Neural cell (in vitro differentiated cells): ENCODE results near the gene MOV10L1. TPM values are rescaled to one million over a fixed set of nuclear protein-coding genes. Genes with fewer than 3 reads are reported as not detected.
"Not testable (repeated sequence)": the region's sequence is repeated elsewhere in the genome, so short reads cannot be mapped to it uniquely, and the experiment has no call there.

Source experiments
- H2AFZ ChIP-seq: fragments of 200-600, 300-800 bp; sonication (generic), shearing (Covaris generic); 2 replicates; pipeline ENCODE4 v1.6.0; 2014; ENCODE audit warnings: low read depth, mild to moderate bottlenecking, antibody characterized with exemption, low read length, moderate library complexity
- H3F3A ChIP-seq: fragments of 200-600 bp; shearing (Covaris generic); 2 replicates; pipeline ENCODE4 v1.6.1; 2016; ENCODE audit warnings: mild to moderate bottlenecking, moderate library complexity, mixed read lengths, antibody characterized with exemption, low read length; ENCODE audit not compliant: insufficient read depth, poor library complexity, severe bottlenecking
- H3K27ac ChIP-seq: fragments of 200-600, 300-800 bp; sonication (generic), shearing (Covaris generic); 2 replicates; pipeline ENCODE4 v1.5.1; 2014; ENCODE audit warnings: mild to moderate bottlenecking, low read length, moderate library complexity
- H3K27me3 ChIP-seq: fragments of 300-800, 200-600 bp; sonication (generic), shearing (Covaris generic); 2 replicates; pipeline ENCODE4 v1.6.0; 2014; ENCODE audit warnings: mild to moderate bottlenecking, low read depth, low read length, moderate library complexity; ENCODE audit not compliant: insufficient read depth
- H3K36me3 ChIP-seq: fragments of 300-800, 200-600 bp; sonication (generic), shearing (Covaris generic); 2 replicates; pipeline ENCODE4 v1.5.1; 2014; ENCODE audit warnings: mild to moderate bottlenecking, antibody characterized with exemption, low read length, moderate library complexity; ENCODE audit not compliant: insufficient read depth
- H3K4me2 ChIP-seq: fragments of 300-800, 200-600 bp; sonication (generic), shearing (Covaris generic); 2 replicates; pipeline ENCODE4 v1.6.0; 2014; ENCODE audit warnings: mild to moderate bottlenecking, low read length
- H3K4me3 ChIP-seq: fragments of 300-800, 200-600 bp; sonication (generic), shearing (Covaris generic); 2 replicates; pipeline ENCODE4 v1.5.1; 2014; ENCODE audit warnings: mild to moderate bottlenecking, low read length, moderate library complexity
- H3K79me2 ChIP-seq: fragments of 200-600 bp; shearing (Covaris generic); replicated peaks from 2 replicates; pipeline ENCODE4 v1.6.0; 2014; ENCODE audit warnings: mild to moderate bottlenecking, low read length, moderate library complexity; ENCODE audit not compliant: insufficient read depth
- H3K9ac ChIP-seq: fragments of 300-800, 200-600 bp; sonication (generic), shearing (Covaris generic); 2 replicates; pipeline ENCODE4 v1.6.1; 2016; ENCODE audit warnings: mild to moderate bottlenecking, low read length, mixed read lengths
- H3K9me2 ChIP-seq: fragments of 200-600 bp; shearing (Covaris generic); 2 replicates; pipeline ENCODE4 v1.6.1; 2016; ENCODE audit warnings: mild to moderate bottlenecking, low read length, mixed read lengths; ENCODE audit not compliant: insufficient read depth
- H3K9me3 ChIP-seq: fragments of 200-600, 300-800 bp; sonication (generic), shearing (Covaris generic); 2 replicates; pipeline ENCODE4 v1.6.1; 2016; ENCODE audit warnings: mild to moderate bottlenecking, mixed run types, low read length, moderate library complexity, mixed read lengths
- H4K20me1 ChIP-seq: fragments of 200-600 bp; shearing (Covaris generic); 2 replicates; pipeline ENCODE4 v1.6.1; 2016; ENCODE audit warnings: mild to moderate bottlenecking, mixed run types; ENCODE audit not compliant: insufficient read depth
- CTCF ChIP-seq: fragments of 450-650 bp; IDR thresholded peaks from 2 replicates; pipeline ENCODE4 v1.5.1; 2014; ENCODE audit warnings: antibody characterized with exemption, mild to moderate bottlenecking, moderate library complexity; ENCODE audit not compliant: poor library complexity, severe bottlenecking
- EZH2 ChIP-seq: fragments of 200-600, 300-800 bp; shearing (Covaris generic), sonication (generic); IDR thresholded peaks from 2 replicates; pipeline ENCODE4 v1.6.1; 2014; ENCODE audit warnings: antibody characterized with exemption, low read length, borderline replicate concordance, mild to moderate bottlenecking; ENCODE audit not compliant: insufficient read depth, poor library complexity, severe bottlenecking
- MXI1 ChIP-seq: fragments of 450-650 bp; conservative IDR thresholded peaks from 2 replicates; pipeline ENCODE4 v1.6.1; 2014; ENCODE audit warnings: antibody characterized with exemption, mild to moderate bottlenecking; ENCODE audit not compliant: poor library complexity, severe bottlenecking
- POLR2AphosphoS5 ChIP-seq: IDR thresholded peaks from 2 replicates; pipeline ENCODE4 v1.6.1; 2012
- RAD21 ChIP-seq: fragments of 450-650 bp; conservative IDR thresholded peaks from 2 replicates; pipeline ENCODE4 v1.6.1; 2014; ENCODE audit warnings: antibody characterized with exemption, mild to moderate bottlenecking, moderate library complexity
- REST ChIP-seq: IDR thresholded peaks from 2 replicates; pipeline ENCODE4 v1.6.1; 2012; ENCODE audit warnings: borderline replicate concordance
- TAF1 ChIP-seq: IDR thresholded peaks from 2 replicates; pipeline ENCODE4 v1.6.1; 2012; ENCODE audit warnings: low read depth
- polyA plus RNA-seq: library from polyadenylated mRNA; depleted of rRNA; stranded (reverse); fragments of >200 nt; gene quantifications from 2 replicates; pipeline ENCODE4 v1.2.3, GENCODE V29; 2014

The MOV10L1 gene
- polyA plus RNA-seq, 1 donor from 2014 or later = not detected

- Histone ChIP-seq H3K4me3 (no peak within 1 kb of the TSS), H4K20me1 (no peaks in the 10 kb centered on the region), H3K9ac (no peak within 1 kb of the TSS), H3K27me3 (no peaks in the 10 kb centered on the region), H3K4me2 (no peak within 1 kb of the TSS), H3K9me2 (no peaks in the 10 kb centered on the region), H3K27ac (no peak within 1 kb of the TSS), H2AFZ (no peak within 1 kb of the TSS), H3K36me3 (no peaks in the 10 kb centered on the region), H3K9me3 (no peaks in the 10 kb centered on the region), H3F3A (no peaks in the 10 kb centered on the region), H3K79me2 (no peaks in the 10 kb centered on the region)
- no peak for TF ChIP-seq CTCF
- TF ChIP-seq POLR2AphosphoS5 = no peak
- TF ChIP-seq TAF1 = no peak
- TF ChIP-seq EZH2 = no peak
- no peak for TF ChIP-seq RAD21
- no peak for TF ChIP-seq MXI1
These were observed 4.4 kb upstream of the MOV10L1 start, which contains the start of gene MLC1 for GRCh38 chr22:50085211-50085972. TSS of gene MLC1 (minus strand) at chr22:50085426. CDS start at chr22:50084902, 524 bp downstream.

GRCh38 chr22:50086526-50086925 is 3.3 kb upstream of the MOV10L1 start:
- TF ChIP-seq REST (no peak), TAF1 (no peak), RAD21 (no peak)
- Histone ChIP-seq H3F3A (no peaks in the 10 kb centered on the region), H3K36me3 (no peaks in the 10 kb centered on the region), H3K27me3 (no peaks in the 10 kb centered on the region), H3K9me3 (no peaks in the 10 kb centered on the region), H4K20me1 (no peaks in the 10 kb centered on the region), H3K9ac (no peak overlapping the region), H3K4me2 (no peak overlapping the region), H3K4me3 (no peak overlapping the region), H2AFZ (no peak overlapping the region), H3K79me2 (no peaks in the 10 kb centered on the region), H3K27ac (no peak overlapping the region), H3K9me2 (no peaks in the 10 kb centered on the region)

GRCh38 chr22:50086975-50087374 is 2.8 kb upstream of the MOV10L1 start:
- not testable (repeated sequence) for H3K4me3 ChIP-seq, H3K79me2 ChIP-seq, H3K9me2 ChIP-seq, H2AFZ ChIP-seq, H4K20me1 ChIP-seq, H3K9ac ChIP-seq, H3F3A ChIP-seq, H3K4me2 ChIP-seq, H3K27ac ChIP-seq, H3K27me3 ChIP-seq, H3K36me3 ChIP-seq, H3K9me3 ChIP-seq
